A673 (cell line): Measurements from ENCODE around the gene C20orf96.

Experiments used
- CTCF ChIP-seq: fragments of 300-800, 200-600 bp; sonication (generic); conservative IDR thresholded peaks from 2 replicates; pipeline ENCODE4 v1.5.1; 2017; ENCODE audit warnings: low read depth, mild to moderate bottlenecking, antibody characterized with exemption, low read length, moderate library complexity, mixed read lengths
- EZH2 ChIP-seq: fragments of 200-600 bp; sonication (generic); IDR thresholded peaks from 2 replicates; pipeline ENCODE4 v1.6.1; 2017; ENCODE audit warnings: borderline replicate concordance, low read depth, mild to moderate bottlenecking, mixed read lengths, antibody characterized with exemption, low read length; ENCODE audit not compliant: poor library complexity, severe bottlenecking

DNA sequence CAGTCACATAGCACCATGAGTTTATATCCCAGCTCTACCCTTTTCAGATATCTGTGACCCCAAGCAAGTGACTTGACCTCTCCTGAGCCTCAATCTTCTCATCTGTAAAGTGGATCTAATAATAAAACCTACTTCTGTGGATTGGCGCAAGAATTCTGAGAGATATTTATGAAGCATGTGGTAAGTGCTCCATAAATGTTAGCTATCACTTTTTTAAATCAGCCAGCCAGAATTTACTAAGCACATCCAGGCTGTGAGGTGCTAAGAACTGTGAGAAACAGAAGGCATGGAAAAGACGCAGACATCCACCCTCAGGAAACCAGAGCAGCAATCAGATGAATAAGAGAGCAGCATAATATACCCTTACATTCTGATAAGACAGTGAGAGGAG lies 862 bp downstream of the C20orf96 start:
- TF ChIP-seq EZH2 (no peak), CTCF (no peak)
